HUES64 (cell line): ENCODE measurements around the gene GUCY1B1. TPM values are rescaled to one million over a fixed set of nuclear protein-coding genes. Genes with fewer than 3 reads are reported as not detected.
A peak's percentile ranks its signal among the peaks of the same experiment; 100 is the strongest.

Source experiments
- H3K27ac ChIP-seq: 2 replicates; pipeline ENCODE4 v1.7.0; 2013; ENCODE audit warnings: low read depth, low read length, inconsistent platforms
- H3K27me3 ChIP-seq: 2 replicates; pipeline ENCODE4 v1.6.1; 2013; ENCODE audit warnings: mild to moderate bottlenecking, low read length; ENCODE audit not compliant: insufficient read depth
- H3K36me3 ChIP-seq: 2 replicates; pipeline ENCODE4 v1.6.1; 2013; ENCODE audit warnings: mild to moderate bottlenecking, low read length; ENCODE audit not compliant: insufficient read depth
- H3K4me1 ChIP-seq: 2 replicates; pipeline ENCODE4 v1.6.1; 2013; ENCODE audit warnings: mild to moderate bottlenecking, low read length, moderate library complexity; ENCODE audit not compliant: insufficient read depth
- H3K4me3 ChIP-seq: 2 replicates; pipeline ENCODE4 v1.5.1; 2013; ENCODE audit warnings: mild to moderate bottlenecking, low read length, moderate library complexity
- H3K9ac ChIP-seq: 2 replicates; pipeline ENCODE4 v1.6.1; 2013; ENCODE audit warnings: mild to moderate bottlenecking, low read depth, low read length
- H3K9me3 ChIP-seq: 2 replicates; pipeline ENCODE4 v1.6.1; 2013; ENCODE audit warnings: low read depth, low read length; ENCODE audit not compliant: insufficient read depth
- WGBS: fragments of 150-250, 120-280 bp; methylation state at CpG from one replicate; pipeline ENCODE4 v1.1.7; 2013; ENCODE audit warnings: missing lambda C conversion rate; 5-methylcytosine and 5-hydroxymethylcytosine counted together
- polyA plus RNA-seq, 2 experiments: library from polyadenylated mRNA; stranded (reverse); fragments of 50-300 nt; gene quantifications; one replicate each; pipeline ENCODE4 v1.2.3, GENCODE V29; 2013

The GUCY1B1 gene
- polyA plus RNA-seq (2013, experiment 1 of 2), result 1.8 TPM
- polyA plus RNA-seq (2013, experiment 2 of 2), result 3.6 TPM

GRCh38 chr4:155758481-155759371 lies at the start of gene GUCY1B1:
TSS of gene GUCY1B1 (plus strand) at chr4:155759021. CDS start at chr4:155759141, 120 bp downstream.
- Histone ChIP-seq H3K9me3 (no peaks in the 10 kb centered on the region), H3K27ac (no peak within 1 kb of the TSS), H3K4me3 (peak within 1 kb of the TSS; percentile 61), H3K36me3 (no peaks in the 10 kb centered on the region), H3K4me1 (peaks cover 7% of the 10 kb centered on the region; the same call in 1 of the 2 replicates), H3K9ac (no peak within 1 kb of the TSS), H3K27me3 (peaks cover 35% of the 10 kb centered on the region)
- WGBS, result 10% methylated on average over 51 of the region's 51 CpGs

DNA sequence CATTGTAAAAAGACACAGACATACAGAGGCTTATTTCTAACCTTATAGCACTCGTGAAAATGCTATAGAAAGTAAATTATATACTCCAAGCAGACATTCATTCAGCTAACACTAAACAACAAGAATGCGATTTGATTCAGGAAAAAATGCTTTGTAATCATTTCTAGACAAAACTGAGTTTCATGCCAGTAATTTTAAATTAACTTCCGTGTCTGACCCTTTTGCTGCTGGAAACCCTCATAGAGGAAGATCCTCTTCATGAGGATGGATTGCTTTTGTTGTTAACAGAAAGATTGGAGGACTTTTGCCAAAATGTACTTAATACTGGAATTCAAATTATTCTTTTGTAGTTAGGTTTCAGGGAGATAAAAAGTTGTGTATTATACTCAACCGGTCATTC lies 48.9 kb upstream of the GUCY1B1 start:
- Histone ChIP-seq H3K9ac (no peak overlapping the region), H3K36me3 (no peaks in the 10 kb centered on the region), H3K9me3 (no peaks in the 10 kb centered on the region), H3K27ac (no peak overlapping the region), H3K4me3 (no peak overlapping the region), H3K27me3 (no peaks in the 10 kb centered on the region), H3K4me1 (peaks cover 6% of the 10 kb centered on the region; the same call in 1 of the 2 replicates)
- WGBS, result 97% methylated on average over 3 of the region's 4 CpGs

DNA sequence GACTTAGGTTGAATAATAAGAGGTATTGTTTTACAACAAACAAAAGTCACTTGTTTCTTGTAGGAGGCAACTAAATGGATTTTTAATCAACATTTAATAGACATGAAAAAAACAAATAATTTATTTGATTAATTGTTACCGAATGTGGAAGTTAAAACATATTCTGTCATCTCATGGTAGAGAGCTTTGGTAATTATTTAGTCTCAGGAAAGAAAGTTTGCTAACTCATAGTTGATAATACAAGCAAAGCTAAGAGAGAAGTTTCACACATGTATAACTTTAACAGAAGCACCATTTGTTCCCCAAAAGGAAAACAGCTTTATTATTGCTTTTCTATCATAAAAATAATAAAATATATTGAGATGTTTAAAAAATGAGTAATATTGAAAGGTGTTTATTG lies 47.3 kb upstream of the GUCY1B1 start:
- Histone ChIP-seq H3K27ac (no peak overlapping the region), H3K36me3 (no peaks in the 10 kb centered on the region), H3K4me1 (no peaks in the 10 kb centered on the region), H3K27me3 (no peaks in the 10 kb centered on the region), H3K4me3 (no peak overlapping the region), H3K9ac (no peak overlapping the region), H3K9me3 (no peaks in the 10 kb centered on the region)
- 100% methylated on average over 1 of the region's 1 CpG for WGBS

DNA sequence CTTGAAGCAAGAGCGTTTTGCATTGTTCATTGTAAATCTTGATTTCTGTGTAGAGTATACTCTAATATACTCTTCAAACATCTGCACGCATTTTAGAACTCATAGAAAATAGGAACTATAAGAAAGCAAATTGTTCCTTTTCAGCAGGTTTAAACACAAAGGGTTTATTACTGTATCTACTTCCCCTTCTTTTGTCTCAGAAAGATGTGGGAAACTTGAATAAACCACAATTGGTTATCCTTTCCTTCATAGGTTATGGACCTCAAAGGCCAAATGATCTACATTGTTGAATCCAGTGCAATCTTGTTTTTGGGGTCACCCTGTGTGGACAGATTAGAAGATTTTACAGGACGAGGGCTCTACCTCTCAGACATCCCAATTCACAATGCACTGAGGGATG lies 46.0 kb upstream of the GUCY1B1 start:
- Histone ChIP-seq H3K9me3 (no peaks in the 10 kb centered on the region), H3K36me3 (no peaks in the 10 kb centered on the region), H3K4me1 (no peaks in the 10 kb centered on the region), H3K27ac (no peak overlapping the region), H3K27me3 (no peaks in the 10 kb centered on the region), H3K9ac (no peak overlapping the region), H3K4me3 (no peak overlapping the region)
- 100% methylated on average over 2 of the region's 3 CpGs for WGBS

GRCh38 chr4:155713911-155714310 lies 44.9 kb upstream of the GUCY1B1 start:
- Histone ChIP-seq H3K27me3 (no peaks in the 10 kb centered on the region), H3K27ac (no peak overlapping the region), H3K4me1 (no peaks in the 10 kb centered on the region), H3K9me3 (no peaks in the 10 kb centered on the region), H3K4me3 (no peak overlapping the region), H3K36me3 (no peaks in the 10 kb centered on the region), H3K9ac (no peak overlapping the region)
- WGBS, result 100% methylated on average over 1 of the region's 1 CpG

DNA sequence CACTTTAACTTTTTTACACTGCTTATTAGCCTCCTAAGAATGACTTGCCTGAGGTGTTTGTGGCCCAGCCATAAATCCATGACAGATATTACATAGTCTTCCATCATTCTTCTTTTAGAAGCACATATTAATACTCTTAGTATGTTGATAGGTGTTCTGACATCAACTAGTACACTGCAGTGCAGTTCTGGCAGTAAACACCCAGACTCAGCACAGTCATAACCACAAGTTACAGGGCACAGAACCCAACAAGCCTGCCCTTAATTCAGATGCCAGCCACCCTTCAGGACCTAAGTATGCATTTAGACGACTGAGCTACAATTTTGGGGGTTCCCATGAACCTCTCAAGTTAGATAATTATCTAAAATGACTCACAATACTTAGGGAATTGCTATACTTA lies 36.5 kb upstream of the GUCY1B1 start:
- WGBS, result 88% methylated on average over 1 of the region's 1 CpG
- no peaks in the 10 kb centered on the region for H3K36me3 ChIP-seq

DNA sequence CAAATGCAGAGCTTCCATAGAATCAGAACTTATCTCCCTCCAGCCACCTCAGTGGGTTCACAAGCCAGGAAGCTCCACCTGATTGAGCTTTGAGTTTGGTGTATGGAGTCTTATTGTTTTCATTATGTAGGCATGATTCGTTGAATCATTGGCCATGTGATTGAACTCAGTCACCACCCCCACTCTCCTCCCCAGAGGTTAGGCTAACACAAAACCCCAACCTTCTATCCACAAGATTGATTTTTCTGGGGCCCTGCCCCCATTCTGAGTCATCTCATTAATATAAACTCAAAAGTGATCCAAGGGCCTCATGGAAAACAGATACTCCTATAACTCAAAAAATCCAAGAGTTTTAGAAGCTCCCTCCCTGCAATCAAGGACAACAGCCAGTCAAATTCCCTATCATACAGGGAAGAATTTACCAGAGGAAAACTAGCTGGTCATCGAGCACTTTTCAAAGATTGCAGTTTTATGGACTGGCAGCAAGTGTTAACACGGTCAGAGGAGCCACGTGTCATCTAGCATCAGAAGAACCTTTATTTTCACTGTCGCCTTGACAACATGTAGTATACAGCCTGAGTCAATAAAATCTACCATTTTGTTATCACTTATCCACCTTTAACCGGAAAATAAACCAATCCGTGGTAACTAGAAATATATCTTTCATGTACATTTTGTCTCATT lies 35.9 kb upstream of the GUCY1B1 start:
- Histone ChIP-seq H3K36me3 (no peaks in the 10 kb centered on the region), H3K27me3 (no peaks in the 10 kb centered on the region), H3K4me3 (no peak overlapping the region), H3K27ac (no peak overlapping the region), H3K4me1 (no peaks in the 10 kb centered on the region; the same call in 1 of the 2 replicates), H3K9me3 (no peaks in the 10 kb centered on the region), H3K9ac (no peak overlapping the region)
- WGBS, result 92% methylated on average over 7 of the region's 7 CpGs

More for the DNA sequence above, 36.5 kb upstream of the GUCY1B1 start:
- H3K27ac ChIP-seq, result no peak overlapping the region
- H3K4me1 ChIP-seq, result no peaks in the 10 kb centered on the region; the same call in 1 of the 2 replicates
- H3K9ac ChIP-seq, result no peak overlapping the region
- no peak overlapping the region for H3K4me3 ChIP-seq
- H3K9me3 ChIP-seq, result no peaks in the 10 kb centered on the region
- H3K27me3 ChIP-seq, result no peaks in the 10 kb centered on the region

- H3K4me3 ChIP-seq, result no peak overlapping the region
- no peaks in the 10 kb centered on the region; the same call in 1 of the 2 replicates for H3K4me1 ChIP-seq
- no peaks in the 10 kb centered on the region for H3K36me3 ChIP-seq
- no peaks in the 10 kb centered on the region for H3K9me3 ChIP-seq
- no peaks in the 10 kb centered on the region for H3K27me3 ChIP-seq
- no peak overlapping the region for H3K27ac ChIP-seq
- H3K9ac ChIP-seq, result no peak overlapping the region
- WGBS, result 60% methylated on average over 3 of the region's 3 CpGs
These were observed 34.1 kb upstream of the GUCY1B1 start for GRCh38 chr4:155724731-155725130.

DNA sequence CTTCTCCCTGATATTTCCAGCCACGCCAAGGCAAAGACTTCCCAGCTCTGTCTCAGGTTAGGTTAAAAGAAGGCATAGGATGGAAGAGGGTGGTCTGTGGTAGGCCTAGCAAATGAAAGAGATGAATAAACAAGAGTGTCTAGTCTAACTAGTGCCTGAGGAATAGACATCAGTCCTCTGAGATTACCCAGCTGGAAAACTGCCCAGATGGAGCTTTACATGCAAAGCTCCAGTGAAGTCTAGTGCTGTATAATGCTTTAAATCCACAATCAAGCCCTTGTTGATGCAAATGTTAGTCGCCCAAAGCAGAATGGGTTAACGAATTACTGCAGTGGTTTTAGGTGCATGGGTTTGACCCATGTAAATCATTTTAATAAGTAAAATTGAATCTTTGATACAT lies 24.8 kb upstream of the GUCY1B1 start:
- WGBS, result 84% methylated on average over 3 of the region's 3 CpGs
- no peak overlapping the region for H3K9ac ChIP-seq

GRCh38 chr4:155734951-155735350 lies 23.9 kb upstream of the GUCY1B1 start:
- Histone ChIP-seq H3K27me3 (no peaks in the 10 kb centered on the region), H3K9ac (no peak overlapping the region), H3K4me3 (no peak overlapping the region), H3K4me1 (no peaks in the 10 kb centered on the region), H3K9me3 (no peaks in the 10 kb centered on the region), H3K27ac (no peak overlapping the region), H3K36me3 (no peaks in the 10 kb centered on the region)
- WGBS, result 88% methylated on average over 1 of the region's 1 CpG

More for the DNA sequence above, 24.8 kb upstream of the GUCY1B1 start:
- H3K27ac ChIP-seq, result no peak overlapping the region
- no peak overlapping the region for H3K4me3 ChIP-seq
- no peaks in the 10 kb centered on the region for H3K4me1 ChIP-seq
- H3K36me3 ChIP-seq, result no peaks in the 10 kb centered on the region
- H3K27me3 ChIP-seq, result no peaks in the 10 kb centered on the region
- no peaks in the 10 kb centered on the region for H3K9me3 ChIP-seq

DNA sequence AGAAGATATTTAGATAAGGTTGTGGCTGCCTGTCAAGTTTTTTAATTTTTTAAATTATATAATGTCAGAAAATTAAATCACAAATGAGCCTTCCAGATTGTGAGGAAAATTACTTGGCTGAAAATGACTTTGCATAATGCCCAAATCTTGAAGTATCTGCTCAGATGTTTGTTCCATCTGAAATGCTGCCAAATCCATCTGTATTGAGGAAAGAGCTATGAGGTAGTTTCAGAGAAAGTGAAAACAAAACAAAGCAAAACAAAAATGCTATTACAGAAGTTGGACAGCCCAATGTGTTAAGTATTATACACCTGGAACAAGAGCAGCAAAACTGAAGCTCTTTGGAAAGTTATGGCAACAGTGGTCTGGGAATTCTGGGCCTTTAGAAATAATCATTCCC lies 23.3 kb upstream of the GUCY1B1 start:
- Histone ChIP-seq H3K4me1 (no peaks in the 10 kb centered on the region), H3K27me3 (no peaks in the 10 kb centered on the region), H3K9me3 (no peaks in the 10 kb centered on the region), H3K36me3 (no peaks in the 10 kb centered on the region), H3K4me3 (no peak overlapping the region), H3K9ac (no peak overlapping the region), H3K27ac (no peak overlapping the region)
